H1 (cell line): Measurements from ENCODE around the gene BOLA2B. TPM values are rescaled to one million over a fixed set of nuclear protein-coding genes. Genes with fewer than 3 reads are reported as not detected.

Experiments used
- CTCF ChIA-PET: fragments of 300-600 bp; sonication (Branson Sonifier 250); formaldehyde crosslinking; loops from one replicate; lab custom pipeline; 2021; ENCODE audit not compliant: partially characterized antibody; lab: Charles Lee
- POLR2A ChIA-PET: fragments of 300-600 bp; sonication (Branson Sonifier 250); formaldehyde crosslinking; loops from one replicate; lab custom pipeline; 2021; ENCODE audit warnings: inconsistent platforms; ENCODE audit not compliant: partially characterized antibody; lab: Charles Lee
- DNase-seq, 2 experiments: peaks; one replicate each; pipeline versions ENCODE4 v3.0.0 to v3.0.0-alpha.2; 2010 to 2022; ENCODE audit warnings: low spot score in 2 of 2, low read depth in 1 of 2, mixed read lengths in 1 of 2
- FAIRE-seq: peaks from 2 replicates; lab custom pipeline; 2011; peaks lifted over from hg19 to GRCh38; lab: Jason Lieb, UNC
- H2AFZ ChIP-seq: 2 replicates; pipeline ENCODE4 v1.8.1; 2012; ENCODE audit warnings: low read length, inconsistent platforms
- H2AK5ac ChIP-seq: 2 replicates; pipeline ENCODE4 v1.6.1; 2013; ENCODE audit warnings: low read depth, low read length
- H2BK120ac ChIP-seq: replicated peaks from 2 replicates; pipeline ENCODE3; 2013; ENCODE audit warnings: low read depth, low read length, inconsistent platforms
- H2BK12ac ChIP-seq: 2 replicates; pipeline ENCODE4 v1.6.1; 2013; ENCODE audit warnings: low read depth, low read length
- H2BK15ac ChIP-seq: 2 replicates; pipeline ENCODE4 v1.6.1; 2013; ENCODE audit warnings: low read length
- H2BK20ac ChIP-seq: 2 replicates; pipeline ENCODE4 v1.6.1; 2013; ENCODE audit warnings: low read length
- H2BK5ac ChIP-seq: 2 replicates; pipeline ENCODE4 v1.6.1; 2013; ENCODE audit warnings: low read depth, low read length
- H3K14ac ChIP-seq: 2 replicates; pipeline ENCODE4 v1.6.1; 2013; ENCODE audit warnings: inconsistent platforms; ENCODE audit not compliant: insufficient read length
- H3K18ac ChIP-seq: 2 replicates; pipeline ENCODE4 v1.6.1; 2013; ENCODE audit warnings: low read length; ENCODE audit errors: extremely low read depth
- H3K23ac ChIP-seq: 2 replicates; pipeline ENCODE4 v1.6.1; 2013; ENCODE audit warnings: inconsistent platforms; ENCODE audit not compliant: insufficient read length
- H3K23me2 ChIP-seq: 2 replicates; pipeline ENCODE4 v1.6.1; 2013; ENCODE audit warnings: low read depth, low read length
- H3K27ac ChIP-seq: 2 replicates; pipeline ENCODE4 v1.6.1; 2011; ENCODE audit warnings: low read depth, low read length, inconsistent platforms
- H3K27me3 ChIP-seq, 4 experiments: replicated peaks in 1 of 4; 1 replicate in 1 of 4; 2 replicates in 3 of 4; pipeline versions ENCODE4 v1.6.1 to v1.8.1; 2011 to 2013; ENCODE audit warnings: low read length in 3 of 4, mild to moderate bottlenecking in 3 of 4, inconsistent platforms in 2 of 4, mixed read lengths in 2 of 4, moderate library complexity in 1 of 4; ENCODE audit not compliant: control insufficient read depth in 3 of 4, insufficient read depth in 3 of 4; ENCODE audit errors: extremely low read depth in 1 of 4
- H3K36me3 ChIP-seq, 4 experiments: 2 replicates each; pipeline versions ENCODE4 v1.6.1 to v1.8.1; 2011 to 2013; ENCODE audit warnings: mild to moderate bottlenecking in 4 of 4, low read length in 3 of 4, moderate library complexity in 2 of 4, control low read depth in 1 of 4, inconsistent platforms in 1 of 4; ENCODE audit not compliant: insufficient read depth in 4 of 4, control insufficient read depth in 2 of 4
- H3K4ac ChIP-seq: replicated peaks from 2 replicates; pipeline ENCODE3; 2013; ENCODE audit warnings: low read length, low read depth, mixed read lengths, inconsistent platforms; ENCODE audit not compliant: insufficient read length
- H3K4me1 ChIP-seq, 4 experiments: replicated peaks in 1 of 4; 1 replicate in 1 of 4; 2 replicates in 3 of 4; pipeline versions ENCODE4 v1.6.1 to v1.8.1; 2011 to 2013; ENCODE audit warnings: low read length in 3 of 4, inconsistent platforms in 2 of 4, mixed read lengths in 1 of 4; ENCODE audit not compliant: insufficient read depth in 4 of 4, control insufficient read depth in 3 of 4
- H3K4me2 ChIP-seq, 2 experiments: 2 replicates each; pipeline versions ENCODE4 v1.6.1 to v1.8.1; 2011 to 2013; ENCODE audit warnings: low read depth in 2 of 2, low read length in 2 of 2, control low read depth in 1 of 2, inconsistent platforms in 1 of 2, mild to moderate bottlenecking in 1 of 2; ENCODE audit not compliant: insufficient read depth in 1 of 2
- H3K4me3 ChIP-seq, 4 experiments: fragments of 200-600, 300-600 bp in 1 of 4; sonication (generic), shearing (Covaris generic), sonication (Bioruptor Twin) in 1 of 4; 2 replicates each; pipeline versions ENCODE4 v1.5.1 to v1.8.1; 2011 to 2016; ENCODE audit warnings: low read length in 4 of 4, low read depth in 3 of 4, control low read depth in 2 of 4, inconsistent platforms in 2 of 4, mild to moderate bottlenecking in 2 of 4, mixed read lengths in 1 of 4, moderate library complexity in 1 of 4; ENCODE audit not compliant: insufficient read depth in 2 of 4; ENCODE audit errors: extremely low read depth in 1 of 4
- H3K56ac ChIP-seq: replicated peaks from 2 replicates; pipeline ENCODE3; 2013; ENCODE audit warnings: low read depth, mild to moderate bottlenecking, mixed read lengths, low read length, inconsistent platforms; ENCODE audit not compliant: insufficient read length
- H3K79me1 ChIP-seq: 2 replicates; pipeline ENCODE4 v1.6.1; 2013; ENCODE audit warnings: low read depth, low read length, control low read depth
- H3K79me2 ChIP-seq, 2 experiments: 2 replicates each; pipeline versions ENCODE4 v1.6.1 to v1.8.1; 2012 to 2013; ENCODE audit warnings: low read length in 2 of 2, mild to moderate bottlenecking in 2 of 2, inconsistent platforms in 1 of 2; ENCODE audit not compliant: insufficient read depth in 2 of 2, control insufficient read depth in 1 of 2
- H3K9ac ChIP-seq, 4 experiments: replicated peaks in 1 of 4; 1 replicate in 1 of 4; 2 replicates in 3 of 4; pipeline versions ENCODE4 v1.6.1 to v1.8.1; 2011 to 2013; ENCODE audit warnings: low read depth in 3 of 4, low read length in 3 of 4, control low read depth in 2 of 4, mild to moderate bottlenecking in 2 of 4, moderate library complexity in 2 of 4, inconsistent platforms in 1 of 4; ENCODE audit errors: extremely low read depth in 1 of 4
- H3K9me3 ChIP-seq, 2 experiments: 2 replicates each; pipeline versions ENCODE4 v1.6.1 to v1.8.1; 2012 to 2013; ENCODE audit warnings: mild to moderate bottlenecking in 2 of 2, moderate library complexity in 2 of 2, control low read depth in 1 of 2, inconsistent platforms in 1 of 2, low read depth in 1 of 2, low read length in 1 of 2, mixed read lengths in 1 of 2; ENCODE audit not compliant: insufficient read depth in 2 of 2
- H4K20me1 ChIP-seq, 2 experiments: replicated peaks in 1 of 2; 2 replicates each; pipeline versions ENCODE3 to v1.8.1; 2011 to 2013; ENCODE audit warnings: inconsistent platforms in 2 of 2, low read length in 2 of 2, mild to moderate bottlenecking in 1 of 2; ENCODE audit not compliant: insufficient read depth in 2 of 2, control insufficient read depth in 1 of 2
- H4K5ac ChIP-seq: 2 replicates; pipeline ENCODE4 v1.6.1; 2013; ENCODE audit warnings: low read length, low read depth, mixed read lengths, inconsistent platforms; ENCODE audit not compliant: insufficient read length
- H4K8ac ChIP-seq: 2 replicates; pipeline ENCODE4 v1.8.0; 2013; ENCODE audit warnings: mild to moderate bottlenecking, moderate library complexity, low read length, inconsistent platforms; ENCODE audit not compliant: insufficient read depth; ENCODE audit errors: extremely low read depth
- H4K91ac ChIP-seq: replicated peaks from 2 replicates; pipeline ENCODE3; 2013; ENCODE audit warnings: low read length, mixed read lengths, inconsistent platforms; ENCODE audit not compliant: insufficient read length
- FOSL1 ChIP-seq: IDR thresholded peaks from 2 replicates; pipeline ENCODE4 v1.6.1; 2011; ENCODE audit warnings: mild to moderate bottlenecking, low read depth, low read length, moderate library complexity; ENCODE audit not compliant: insufficient read depth
- POLR2A ChIP-seq, 2 experiments: IDR thresholded peaks; 1 replicate in 1 of 2; 2 replicates in 1 of 2; pipeline ENCODE4 v1.6.1; 2011; ENCODE audit warnings: low read depth in 2 of 2, low read length in 2 of 2, mild to moderate bottlenecking in 2 of 2; ENCODE audit errors: control extremely low read depth in 1 of 2
- RAD21 ChIP-seq, 2 experiments: IDR thresholded peaks in 1 of 2; conservative IDR thresholded peaks in 1 of 2; 2 replicates each; pipeline ENCODE4 v1.6.1; 2011; ENCODE audit warnings: low read depth in 2 of 2, low read length in 2 of 2, improper control_type of control experiment in 1 of 2, inconsistent platforms in 1 of 2, mild to moderate bottlenecking in 1 of 2, moderate library complexity in 1 of 2
- SIRT6 ChIP-seq: IDR thresholded peaks from one replicate; pipeline ENCODE4 v1.7.1; 2012; ENCODE audit warnings: low read length, inconsistent platforms
- SP2 ChIP-seq: IDR thresholded peaks from 2 replicates; pipeline ENCODE4 v1.6.1; 2012; ENCODE audit warnings: mild to moderate bottlenecking, low read length, inconsistent platforms
- SRF ChIP-seq: IDR thresholded peaks from 2 replicates; pipeline ENCODE4 v1.6.1; 2011; ENCODE audit warnings: mild to moderate bottlenecking, low read depth, low read length, moderate library complexity
- WGBS, 2 experiments: shearing (Covaris generic) in 1 of 2; methylation state at CpG; one replicate each; pipeline versions ENCODE4 v1.1.6 to v1.1.7; 2013 to 2015; ENCODE audit warnings: low lambda C conversion rate in 2 of 2, mixed read lengths in 2 of 2, inconsistent platforms in 1 of 2, low coverage in 1 of 2, missing lambda C conversion rate in 1 of 2; ENCODE audit not compliant: insufficient replicate concordance in 2 of 2, insufficient coverage in 1 of 2, insufficient read length in 1 of 2; ENCODE audit errors: extremely low coverage in 1 of 2, missing lambda C conversion rate in 1 of 2; 5-methylcytosine and 5-hydroxymethylcytosine counted together
- polyA plus RNA-seq, 7 experiments: library from polyadenylated mRNA; depleted of rRNA in 3 of 7; stranded (reverse) in 5 of 7; unstranded in 2 of 7; fragments of >200 nt in 5 of 7; fragments of 200-250 nt in 2 of 7; gene quantifications; 1 replicate in 5 of 7; 2 replicates in 1 of 7; 4 replicates in 1 of 7; pipeline versions ENCODE4 v1.2.1 to v1.2.3, GENCODE V29; 2011 to 2013; ENCODE audit warnings: missing spikeins in 2 of 7, mixed read lengths in 2 of 7
- total RNA-seq: library from RNA; stranded (reverse); fragmentation: NEBNext Ultra II Directional; extraction: Animal tissue kit (Norgen Biotek cat#: 25700); gene quantifications from 2 replicates; pipeline ENCODE4 v1.2.1, GENCODE V29; 2021
- TF ChIP-seq, protein P1 (sequence below): IDR thresholded peaks from 2 replicates; pipeline ENCODE4 v1.6.1; 2012; ENCODE audit warnings: low read length, inconsistent platforms
- TF ChIP-seq, protein P2 (sequence below): IDR thresholded peaks from 2 replicates; pipeline ENCODE4 v1.6.1; 2011; ENCODE audit warnings: low read length, improper control_type of control experiment

BOLA2B gene
- total and polyA plus RNA-seq, 2 of the 8 experiments (the other 6 are each of a cell fraction or from before 2014, with no cell fraction given) = 208 to 872 TPM

GRCh38 chr16:30183233-30184095 is 10.0 kb downstream of the BOLA2B start, which contains the start of gene CORO1A:
Gene CORO1A (plus strand): TSS chr16:30183602. CDS start chr16:30185210, 1,608 bp downstream.
- WGBS, 2 experiments = 0% methylated on average over 16 of the region's 81 CpGs; no CpG with 5 or more reads in 1 of the 2 experiments
- peak in 1 of 2 experiments; percentile 91 for DNase-seq
- Histone ChIP-seq H3K56ac (peak within 1 kb of the TSS; percentile 46), H3K27ac (no peak within 1 kb of the TSS), H3K4me3 (peak within 1 kb of the TSS; percentile 50 to 69 (median 54)), H3K9ac (no peak within 1 kb of the TSS; a peak in 1 of 7 replicates), H3K4me1 (peaks cover 0 to 12% (median 4%) of the 10 kb centered on the region in 4 experiments; a peak in 4 of 7 replicates), H3K4ac (no peak within 1 kb of the TSS), H2BK15ac (peak within 1 kb of the TSS; percentile 98), H3K36me3 (no peaks in the 10 kb centered on the region), H4K20me1 (peaks cover 8 to 9% of the 10 kb centered on the region in 2 experiments), H4K91ac (peak within 1 kb of the TSS; percentile 65), H2BK5ac (peak within 1 kb of the TSS; percentile 35; the same call in 1 of the 2 replicates), H3K14ac (no peak within 1 kb of the TSS), H4K5ac (peak within 1 kb of the TSS; percentile 72), H2BK20ac (no peak within 1 kb of the TSS), H3K27me3 (peaks cover 0 to 22% (median 12%) of the 10 kb centered on the region in 4 experiments; a peak in 4 of 7 replicates), H2AK5ac (no peak within 1 kb of the TSS; the same call in 1 of the 2 replicates), H3K23ac (peak within 1 kb of the TSS; percentile 73), H2BK12ac (no peak within 1 kb of the TSS), H3K23me2 (peaks cover 10% of the 10 kb centered on the region; the same call in 1 of the 2 replicates), H2AFZ (peak within 1 kb of the TSS; percentile 95; the same call in 1 of the 2 replicates), H3K79me1 (no peaks in the 10 kb centered on the region), H3K18ac (no peak within 1 kb of the TSS; the same call in none of the 2 replicates), H3K9me3 (no peaks in the 10 kb centered on the region), H3K79me2 (no peaks in the 10 kb centered on the region), H4K8ac (no peak within 1 kb of the TSS; the same call in none of the 2 replicates), H2BK120ac (no peak within 1 kb of the TSS), H3K4me2 (peak within 1 kb of the TSS; percentile 56 to 87)
- FAIRE-seq = no peak
- CTCF ChIA-PET = interaction anchor here (0.6 kb wide), 1 partner anchor 11 kb away, joined by 3 read pairs; no protein-coding TSS in a partner anchor
- POLR2A ChIA-PET = interaction anchor here (0.5 to 1.0 kb wide), 3 partner anchors 66 to 87 kb away, joined by 3 to 4 read pairs (median 3); no protein-coding TSS in a partner anchor
- TF ChIP-seq, protein P1, sequence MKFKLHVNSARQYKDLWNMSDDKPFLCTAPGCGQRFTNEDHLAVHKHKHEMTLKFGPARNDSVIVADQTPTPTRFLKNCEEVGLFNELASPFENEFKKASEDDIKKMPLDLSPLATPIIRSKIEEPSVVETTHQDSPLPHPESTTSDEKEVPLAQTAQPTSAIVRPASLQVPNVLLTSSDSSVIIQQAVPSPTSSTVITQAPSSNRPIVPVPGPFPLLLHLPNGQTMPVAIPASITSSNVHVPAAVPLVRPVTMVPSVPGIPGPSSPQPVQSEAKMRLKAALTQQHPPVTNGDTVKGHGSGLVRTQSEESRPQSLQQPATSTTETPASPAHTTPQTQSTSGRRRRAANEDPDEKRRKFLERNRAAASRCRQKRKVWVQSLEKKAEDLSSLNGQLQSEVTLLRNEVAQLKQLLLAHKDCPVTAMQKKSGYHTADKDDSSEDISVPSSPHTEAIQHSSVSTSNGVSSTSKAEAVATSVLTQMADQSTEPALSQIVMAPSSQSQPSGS = no peak
- TF ChIP-seq SRF (no peak), FOSL1 (no peak), POLR2A (IDR thresholded peaks at IDR 0.05; ENCODE audit: control extremely low read depth in 1 of 2, low read depth in 2 of 2, low read length in 2 of 2) (no peak; a peak in 1 of 3 replicates), SIRT6 (no peak), RAD21 (IDR thresholded peaks at IDR 0.05 in 1 of 2, conservative IDR thresholded peaks at IDR 0.05 in 1 of 2; ENCODE audit: low read depth in 2 of 2, low read length in 2 of 2) (no peak), SP2 (no peak)
- TF ChIP-seq, protein P2, sequence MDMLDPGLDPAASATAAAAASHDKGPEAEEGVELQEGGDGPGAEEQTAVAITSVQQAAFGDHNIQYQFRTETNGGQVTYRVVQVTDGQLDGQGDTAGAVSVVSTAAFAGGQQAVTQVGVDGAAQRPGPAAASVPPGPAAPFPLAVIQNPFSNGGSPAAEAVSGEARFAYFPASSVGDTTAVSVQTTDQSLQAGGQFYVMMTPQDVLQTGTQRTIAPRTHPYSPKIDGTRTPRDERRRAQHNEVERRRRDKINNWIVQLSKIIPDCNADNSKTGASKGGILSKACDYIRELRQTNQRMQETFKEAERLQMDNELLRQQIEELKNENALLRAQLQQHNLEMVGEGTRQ = no peak
